ENCODE data around the gene C16orf87.

GRCh38 chr16:46844771-46845170 is 13.8 kb upstream of the C16orf87 start:
- no peak for TF ChIP-seq ZNF274 (IDR thresholded peaks at IDR 0.05; ENCODE audit: low read depth, low read length)
- TF ChIP-seq YY1 (IDR thresholded peaks at IDR 0.05; ENCODE audit: insufficient read depth, insufficient read length) = no peak
